DMS114 treated with DMSO at 0.1 percent for 48 hours (cell line): ENCODE measurements around the gene RFPL4A.
"Not testable (repeated sequence)": the region's sequence is repeated elsewhere in the genome, so short reads cannot be mapped to it uniquely, and the experiment has no call there.

Source experiments
- DNase-seq: peaks from one replicate; lab custom pipeline; 2025; ENCODE audit not compliant: unreplicated experiment; lab: John Stamatoyannopoulos, UW

Gene RFPL4A

DNA sequence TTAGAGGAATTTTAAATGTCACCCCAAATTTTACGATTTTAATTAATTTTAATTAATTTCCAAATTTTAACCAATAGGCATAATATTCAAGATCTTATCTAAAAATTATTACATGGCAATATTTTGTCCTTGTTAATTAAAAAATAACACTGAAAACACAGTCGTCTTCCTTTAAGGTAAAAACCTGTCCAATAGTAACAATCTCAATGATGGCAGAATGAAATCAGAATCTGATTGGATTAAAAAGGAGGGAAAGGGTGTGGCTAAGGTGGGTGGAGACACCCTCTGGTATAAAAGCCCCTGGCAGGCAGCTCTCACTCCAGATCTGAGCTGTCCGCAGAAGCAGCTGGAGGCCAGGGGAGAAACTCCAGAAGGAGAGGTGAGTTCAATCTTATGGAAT, at the start of gene RFPL4A:
TSS of gene RFPL4A (plus strand) at position 301 of the 400 bp plus-strand sequence. CDS start 2,704 bp downstream, outside the sequence.
- DNase-seq, result not testable (repeated sequence)

DNA sequence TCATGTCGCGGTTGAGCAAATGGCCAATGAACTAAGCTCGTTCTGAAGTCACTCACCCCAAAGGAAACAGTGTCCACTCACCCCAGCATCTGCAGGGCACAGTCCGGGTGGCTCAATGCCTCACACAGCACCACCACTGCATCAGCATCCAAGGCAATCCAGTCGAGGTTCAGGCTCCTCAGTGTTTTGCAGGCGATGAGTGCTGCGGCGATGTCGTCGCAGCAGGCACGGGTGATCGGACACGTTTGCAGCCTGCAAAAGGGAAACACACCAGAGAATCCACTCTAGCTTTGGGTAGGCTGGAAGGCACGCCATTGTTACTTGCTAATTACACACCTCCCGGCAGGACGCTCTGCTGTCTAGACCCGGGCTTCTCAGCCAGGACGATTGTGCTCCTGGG, 47.2 kb upstream of the RFPL4A start:
- DNase-seq, result no peak

DNA sequence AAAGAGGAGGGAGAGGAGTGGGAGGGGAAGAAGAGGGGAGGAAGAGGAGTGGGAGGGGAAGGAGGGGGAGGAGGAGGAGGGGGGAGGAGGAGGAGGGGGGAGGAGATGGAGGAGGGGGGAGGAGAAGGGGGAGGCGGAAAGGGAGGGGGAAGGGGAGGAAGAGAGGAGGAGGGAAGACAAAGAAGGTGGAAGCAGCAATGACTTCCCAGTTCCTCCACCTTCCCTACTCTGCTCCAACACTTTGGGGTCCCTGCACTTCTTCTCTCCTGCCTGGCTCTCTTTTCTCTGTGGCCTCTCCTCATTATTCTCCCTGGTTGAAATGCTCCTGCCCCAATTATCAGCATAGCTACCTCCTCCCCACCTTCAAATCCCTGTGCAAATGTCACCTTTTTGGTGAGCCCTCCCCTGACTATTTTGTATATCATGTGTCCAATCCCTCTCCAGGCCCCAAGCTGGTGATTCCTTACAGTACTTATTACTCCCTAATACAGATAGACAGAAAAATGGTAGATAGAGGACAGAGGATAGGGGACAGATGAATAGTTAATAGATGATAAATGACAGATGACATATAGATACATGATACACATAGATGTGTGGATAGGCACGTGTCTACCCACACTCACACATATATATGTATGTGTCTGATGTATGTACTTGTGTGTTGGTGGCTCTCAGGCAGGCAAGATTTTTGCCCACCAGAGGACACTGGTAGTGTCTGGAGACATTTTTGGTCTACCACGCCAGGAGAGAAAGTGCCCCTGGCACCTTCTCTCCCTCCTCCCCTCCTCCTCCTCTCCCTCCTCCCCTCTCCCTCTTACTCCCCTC, 45.9 kb upstream of the RFPL4A start:
- DNase-seq, result no peak

DNA sequence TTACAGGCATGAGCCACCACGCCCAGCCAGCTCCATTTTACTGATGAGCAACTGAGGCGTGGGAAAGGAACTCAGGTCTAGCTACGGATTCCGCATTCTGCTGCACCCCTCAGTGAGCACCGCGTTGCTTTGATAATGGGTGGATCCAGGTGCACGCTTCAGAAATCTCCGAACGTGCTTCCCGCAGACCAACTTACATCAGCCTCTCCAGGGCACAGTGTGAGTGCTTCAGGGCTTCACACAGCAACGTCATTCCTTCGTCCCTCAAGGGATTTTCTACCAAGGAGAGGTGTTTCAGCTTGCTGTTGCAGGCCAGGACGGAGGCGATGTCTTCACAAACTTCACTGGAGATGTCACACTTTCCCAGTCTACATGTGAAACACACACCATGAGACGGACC, 42.4 kb upstream of the RFPL4A start:
- no peak for DNase-seq

DNA sequence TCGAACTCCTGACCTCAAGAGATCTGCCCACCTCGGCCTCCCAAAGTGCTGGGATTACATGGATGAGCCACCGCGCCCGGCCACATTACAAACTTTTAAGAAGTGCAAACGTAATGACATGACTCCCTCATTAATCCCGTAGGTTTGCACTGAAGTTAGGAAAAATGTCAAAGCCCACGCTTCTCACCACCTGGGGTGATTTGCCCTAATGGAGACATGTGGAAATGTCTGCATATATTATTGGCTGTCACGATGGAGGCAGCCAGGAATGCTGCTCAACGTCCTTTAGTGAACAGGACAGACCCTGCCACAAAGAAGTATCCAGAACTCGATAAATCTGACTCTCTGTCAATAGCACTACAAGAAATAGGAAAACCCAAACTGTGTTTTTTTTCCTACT, 41.6 kb upstream of the RFPL4A start:
- no peak for DNase-seq

DNA sequence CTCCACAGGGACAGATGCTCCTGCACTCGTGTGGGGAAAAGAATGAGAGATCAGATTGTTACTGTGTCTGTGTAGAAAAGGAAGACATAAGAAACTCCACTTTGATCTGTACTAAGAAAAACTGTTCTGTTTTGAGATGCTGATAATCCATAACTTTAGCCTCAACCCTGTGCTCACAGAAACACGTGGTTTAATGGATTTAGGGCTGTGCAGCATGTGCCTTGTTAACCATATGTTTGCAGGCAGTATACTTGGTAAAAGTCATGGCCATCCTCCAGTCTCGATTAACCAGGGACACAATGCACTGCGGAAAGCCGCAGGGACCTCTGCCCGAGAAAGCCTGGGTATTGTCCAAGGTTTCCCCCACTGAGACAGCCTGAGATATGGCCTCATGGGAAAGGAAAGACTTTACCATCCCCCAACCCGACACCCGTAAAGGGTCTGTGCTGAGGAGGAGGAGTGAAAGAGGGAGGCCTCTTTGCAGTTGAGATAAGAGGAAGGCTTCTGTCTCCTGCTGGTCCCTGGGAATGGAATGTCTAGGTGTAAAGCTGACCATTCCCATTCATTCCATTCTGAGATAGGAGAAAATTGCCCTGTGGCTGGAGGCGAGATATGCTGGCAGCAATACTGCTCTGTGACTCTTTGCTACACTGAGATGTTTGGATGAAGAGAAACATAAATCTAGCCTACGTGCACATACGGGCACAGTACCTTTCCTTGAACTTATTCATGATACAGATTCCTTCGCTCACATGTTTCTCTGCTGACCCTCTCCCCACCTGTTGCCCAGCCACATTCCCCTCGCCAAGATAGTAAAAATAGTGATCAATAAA, 40.8 kb upstream of the RFPL4A start:
- not testable (repeated sequence) for DNase-seq

DNA sequence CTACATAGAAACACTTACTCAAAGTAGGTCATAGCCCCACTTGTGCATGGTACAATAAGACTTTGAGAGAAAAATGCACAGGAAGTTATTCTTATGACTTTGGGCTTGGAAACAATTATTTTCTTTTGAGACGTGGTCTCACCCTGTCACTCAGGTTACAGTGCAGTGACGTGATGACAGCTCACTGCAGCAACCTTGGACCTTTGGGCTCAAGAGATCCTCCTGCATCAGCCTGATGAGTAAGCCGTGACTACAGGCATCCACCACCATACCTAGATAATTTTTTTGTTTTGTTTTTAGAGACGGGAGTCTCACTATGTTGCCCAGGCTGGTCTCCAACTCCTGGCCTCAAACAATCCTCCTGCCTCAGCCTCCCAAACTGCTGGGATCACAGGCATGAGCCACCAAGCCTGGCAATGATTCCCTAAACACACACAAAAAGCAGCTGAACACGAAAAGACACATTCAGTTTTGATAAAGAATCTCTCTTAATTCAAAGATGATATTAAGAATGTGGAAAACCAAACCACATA, 38.6 kb upstream of the RFPL4A start:
- DNase-seq, result no peak

DNA sequence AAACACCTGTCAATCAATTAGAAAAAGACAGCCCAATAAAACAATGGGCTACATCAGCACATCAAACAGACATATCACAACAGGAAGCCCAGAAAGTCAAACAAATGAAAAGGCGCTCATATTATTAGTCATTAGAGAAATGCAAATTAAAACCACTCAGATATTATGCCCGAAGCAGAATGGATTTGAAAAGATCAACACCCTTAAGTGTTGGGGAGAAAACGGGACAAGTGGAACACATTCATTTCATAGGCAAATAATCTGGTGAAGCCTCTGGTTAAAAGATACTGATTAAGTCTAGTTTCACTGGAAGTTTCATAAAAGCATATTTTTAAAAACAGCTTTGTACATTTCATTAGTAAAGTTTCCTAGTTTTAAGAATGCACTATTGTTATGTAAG, 38.1 kb upstream of the RFPL4A start:
- DNase-seq, result no peak

DNA sequence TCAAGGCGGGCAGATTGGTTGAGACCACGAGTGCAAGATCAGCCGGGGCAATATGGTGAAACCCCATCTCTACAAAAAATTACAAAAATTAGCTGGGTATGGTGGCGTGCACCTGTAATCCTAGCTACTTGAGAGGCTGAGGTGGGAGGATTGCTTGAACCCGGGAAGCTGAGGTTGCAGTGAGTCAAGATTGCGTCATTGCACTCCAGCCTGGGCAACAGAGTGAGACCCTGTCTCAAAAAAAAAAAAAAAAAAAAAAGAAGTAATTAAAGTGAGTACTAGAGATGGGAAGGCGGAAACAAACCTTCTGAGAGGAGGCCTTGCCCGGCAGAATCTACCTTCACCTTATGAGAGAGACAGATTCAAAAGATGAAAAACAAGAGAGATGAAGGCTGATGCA, 35.4 kb upstream of the RFPL4A start:
- no peak for DNase-seq

DNA sequence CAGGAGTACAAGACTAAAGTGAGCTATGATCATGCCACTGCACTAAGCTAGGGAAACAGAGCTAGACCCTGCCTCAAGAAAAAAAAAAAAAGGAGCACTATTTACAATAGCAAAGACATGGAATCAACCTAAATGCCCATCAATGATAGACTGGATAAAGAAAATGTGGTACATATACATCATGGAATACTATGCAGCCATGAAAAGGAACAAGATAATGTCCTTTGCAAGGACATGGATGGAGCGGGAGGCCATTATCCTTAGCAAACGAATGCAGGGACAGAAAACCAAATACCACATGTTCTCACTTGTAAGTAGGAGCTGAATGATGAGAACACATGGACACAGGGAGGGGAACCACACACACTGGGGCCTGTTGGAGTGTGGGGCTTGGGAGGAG, 28.5 kb upstream of the RFPL4A start:
- DNase-seq, result not testable (repeated sequence)

DNA sequence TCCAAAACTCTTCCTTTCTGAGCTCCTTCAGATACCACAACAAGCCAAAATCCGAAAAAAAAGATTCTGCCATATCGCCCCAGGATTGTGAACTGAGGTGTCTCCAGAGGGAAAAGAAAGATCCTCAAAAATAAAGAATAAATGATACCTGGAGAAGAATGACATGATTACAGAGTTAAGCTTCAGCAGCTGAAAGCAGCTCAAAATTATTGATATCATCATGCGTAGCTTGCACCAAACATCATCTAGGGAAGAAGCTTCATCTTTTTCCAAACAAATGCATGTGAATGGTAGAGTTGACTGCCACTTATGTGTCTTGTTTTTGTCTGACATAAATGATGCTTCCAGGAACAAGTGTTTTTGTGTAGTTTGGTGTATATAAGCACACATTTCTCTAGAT, 20.6 kb upstream of the RFPL4A start, which contains the start of gene NLRP9:
TSS of gene NLRP9 (minus strand) at position 101 of the 400 bp plus-strand sequence. CDS start at position 73, 28 bp downstream.
- no peak for DNase-seq

DNA sequence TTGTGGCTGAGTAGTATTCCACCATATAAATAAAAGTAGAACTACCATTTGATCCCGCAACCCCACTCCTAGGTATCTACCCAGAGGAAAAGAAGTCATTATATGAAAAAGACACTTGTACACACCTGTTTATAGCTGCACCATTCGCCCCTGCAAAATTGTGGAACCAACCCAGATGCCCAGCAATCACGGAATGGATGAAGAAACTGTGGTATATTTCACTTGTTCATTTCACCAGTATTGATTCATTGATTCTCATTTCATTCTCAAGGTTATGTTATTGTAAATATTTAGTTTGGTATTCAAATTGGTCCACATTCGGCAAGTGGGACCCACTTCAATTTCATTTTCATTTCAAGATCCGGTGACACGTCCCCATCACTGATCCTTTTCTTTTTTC, 8.2 kb upstream of the RFPL4A start:
- DNase-seq, result no peak

DNA sequence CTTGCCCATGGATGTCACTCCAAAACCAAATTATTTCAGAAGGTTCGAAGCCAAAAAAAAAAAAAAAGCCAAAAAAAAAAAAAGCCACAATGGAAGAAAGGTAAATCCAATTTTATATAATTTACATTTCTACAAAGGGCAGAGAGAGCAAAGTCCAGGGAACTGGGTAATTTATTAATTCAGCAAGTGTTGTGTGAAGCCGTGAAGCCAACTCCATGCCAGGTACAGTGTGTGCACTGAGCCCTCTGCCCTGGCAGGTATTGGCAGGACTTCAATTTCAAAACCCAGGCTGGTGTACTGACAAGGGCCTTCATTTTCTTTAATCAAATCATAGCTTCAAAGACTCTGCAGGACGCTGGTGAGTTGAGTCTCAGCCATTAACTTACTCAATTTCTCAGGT, 5.5 kb upstream of the RFPL4A start:
- DNase-seq, result no peak

DNA sequence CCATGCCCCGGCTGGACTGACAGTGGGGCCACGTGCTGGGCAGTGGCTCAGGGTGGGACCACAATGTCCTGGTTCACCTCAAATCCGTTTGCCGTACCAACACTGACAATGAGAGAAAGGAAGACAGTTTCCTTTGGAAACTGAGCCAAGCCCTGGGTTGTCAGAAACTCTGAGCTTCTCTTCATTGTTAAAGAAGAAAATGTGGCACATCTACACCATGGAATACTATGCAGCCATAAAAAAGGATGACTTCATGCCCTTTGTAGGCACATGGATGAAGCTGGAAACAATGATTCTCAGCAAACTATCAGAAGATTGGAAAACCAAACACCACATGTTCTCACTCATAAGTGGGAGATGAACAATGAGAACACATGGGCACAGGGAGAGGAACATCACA, 2.1 kb upstream of the RFPL4A start:
- DNase-seq, result not testable (repeated sequence)

DNA sequence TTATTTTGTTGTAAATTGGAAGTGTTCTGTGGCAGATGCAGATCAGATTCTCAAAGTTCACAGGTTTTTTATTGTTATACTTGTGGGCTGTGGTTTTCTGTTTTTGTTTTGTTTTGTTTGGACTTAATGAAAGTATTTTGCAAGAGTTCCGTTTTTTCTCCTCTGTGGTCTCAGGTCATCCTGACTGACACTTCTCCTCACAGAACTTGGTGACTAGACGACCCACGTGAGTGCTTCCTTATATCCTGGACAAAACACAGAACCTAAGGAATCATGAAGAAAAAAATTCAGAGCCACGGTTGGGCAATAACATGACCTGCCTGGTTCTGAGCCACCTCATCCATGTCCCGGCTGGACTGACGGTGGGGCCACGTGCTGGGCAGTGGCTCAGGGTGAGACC, 7.6 kb downstream of the RFPL4A start:
- DNase-seq, result no peak

DNA sequence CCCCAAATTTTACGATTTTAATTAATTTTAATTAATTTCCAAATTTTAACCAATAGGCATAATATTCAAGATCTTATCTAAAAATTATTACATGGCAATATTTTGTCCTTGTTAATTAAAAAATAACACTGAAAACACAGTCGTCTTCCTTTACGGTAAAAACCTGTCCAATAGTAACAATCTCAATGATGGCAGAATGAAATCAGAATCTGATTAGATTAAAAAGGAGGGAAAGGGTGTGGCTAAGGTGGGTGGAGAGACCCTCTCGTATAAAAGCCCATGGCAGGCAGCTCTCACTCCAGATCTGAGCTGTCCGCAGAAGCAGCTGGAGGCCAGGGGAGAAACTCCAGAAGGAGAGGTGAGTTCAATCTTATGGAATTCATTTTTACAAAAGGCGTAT, 9.9 kb downstream of the RFPL4A start, which contains the start of gene RFPL4AL1:
TSS of gene RFPL4AL1 (plus strand) at position 301 of the 400 bp plus-strand sequence. CDS start 2,687 bp downstream, outside the sequence.
- DNase-seq, result not testable (repeated sequence)

DNA sequence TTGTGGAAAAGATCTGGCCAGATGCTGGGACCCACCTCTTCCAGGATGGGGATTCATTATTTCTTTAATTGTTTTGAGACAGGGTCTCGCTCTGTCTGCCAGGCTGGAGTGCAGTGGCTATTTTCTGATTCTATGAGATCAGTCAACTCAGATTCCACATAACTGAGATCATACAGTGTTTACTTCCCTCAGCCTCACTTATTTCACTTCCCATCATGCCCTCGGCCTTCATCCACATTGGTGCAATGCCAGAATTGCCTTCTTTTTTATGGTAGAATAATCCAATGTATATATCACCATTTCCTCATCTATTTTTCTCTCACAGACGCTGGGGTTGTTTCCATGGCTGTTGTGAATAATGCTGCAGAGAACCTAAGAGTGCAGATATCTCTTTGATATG, 10.7 kb downstream of the RFPL4A start:
- not testable (repeated sequence) for DNase-seq

DNA sequence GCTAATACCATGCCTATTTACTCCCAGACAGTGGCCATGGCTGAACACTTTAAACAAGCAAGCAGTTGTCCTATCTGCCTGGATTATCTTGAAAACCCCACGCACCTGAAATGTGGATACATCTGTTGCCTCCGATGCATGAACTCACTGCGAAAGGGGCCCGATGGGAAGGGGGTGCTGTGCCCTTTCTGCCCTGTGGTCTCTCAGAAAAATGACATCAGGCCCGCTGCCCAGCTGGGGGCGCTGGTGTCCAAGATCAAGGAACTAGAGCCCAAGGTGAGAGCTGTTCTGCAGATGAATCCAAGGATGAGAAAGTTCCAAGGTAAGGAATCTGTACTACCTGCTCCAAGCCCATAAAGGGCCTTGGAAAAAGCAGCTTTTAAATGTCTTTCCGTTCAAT, 18.6 kb downstream of the RFPL4A start:
- no peak for DNase-seq

DNA sequence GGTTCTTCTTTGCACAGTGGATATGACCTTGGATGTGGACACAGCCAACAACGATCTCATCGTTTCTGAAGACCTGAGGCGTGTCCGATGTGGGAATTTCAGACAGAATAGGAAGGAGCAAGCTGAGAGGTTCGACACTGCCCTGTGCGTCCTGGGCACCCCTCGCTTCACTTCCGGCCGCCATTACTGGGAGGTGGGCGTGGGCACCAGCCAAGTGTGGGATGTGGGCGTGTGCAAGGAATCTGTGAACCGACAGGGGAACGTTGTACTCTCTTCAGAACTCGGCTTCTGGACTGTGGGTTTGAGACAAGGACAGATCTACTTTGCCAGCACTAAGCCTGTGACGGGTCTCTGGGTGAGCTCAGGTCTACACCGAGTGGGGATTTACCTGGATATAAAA, 19.4 kb downstream of the RFPL4A start:
- no peak for DNase-seq

DNA sequence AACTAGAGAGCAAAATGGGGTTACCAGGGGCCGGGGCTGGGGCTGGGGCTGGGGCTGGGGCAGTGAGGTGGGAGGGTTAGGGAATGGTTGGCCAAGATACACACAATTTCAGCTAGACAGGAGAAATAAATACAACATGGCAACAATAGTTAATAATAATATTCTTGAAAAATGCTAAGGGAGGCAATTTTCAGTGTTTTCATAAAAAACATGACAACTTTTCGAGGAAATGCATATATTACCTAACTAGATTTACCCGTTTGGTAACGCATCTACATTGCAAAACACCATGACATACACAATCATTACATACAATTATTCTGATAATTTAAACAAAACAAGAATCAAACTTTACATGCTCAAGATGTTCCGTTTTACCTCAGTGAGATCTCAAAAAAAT, 22.2 kb downstream of the RFPL4A start:
- DNase-seq, result no peak

DNA sequence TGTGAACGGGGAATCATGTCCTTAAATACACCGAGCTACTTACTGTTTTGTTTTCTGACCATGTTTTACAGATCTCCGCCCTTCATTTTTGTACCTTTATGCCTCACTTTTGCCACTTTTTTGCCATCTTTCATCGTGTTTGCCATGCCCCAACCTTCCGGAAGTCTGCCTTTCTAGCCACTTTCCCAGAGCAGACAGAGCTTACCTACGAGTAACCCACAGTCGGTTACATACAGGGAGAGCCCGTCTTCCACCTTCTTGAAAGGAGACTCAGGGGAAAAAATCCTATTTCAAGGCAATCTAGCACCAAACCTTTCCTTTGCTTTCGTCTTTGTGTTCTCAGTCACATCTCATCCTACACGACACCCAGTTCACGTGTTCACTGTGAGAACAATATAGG, 36.1 kb downstream of the RFPL4A start:
- DNase-seq, result no peak

DNA sequence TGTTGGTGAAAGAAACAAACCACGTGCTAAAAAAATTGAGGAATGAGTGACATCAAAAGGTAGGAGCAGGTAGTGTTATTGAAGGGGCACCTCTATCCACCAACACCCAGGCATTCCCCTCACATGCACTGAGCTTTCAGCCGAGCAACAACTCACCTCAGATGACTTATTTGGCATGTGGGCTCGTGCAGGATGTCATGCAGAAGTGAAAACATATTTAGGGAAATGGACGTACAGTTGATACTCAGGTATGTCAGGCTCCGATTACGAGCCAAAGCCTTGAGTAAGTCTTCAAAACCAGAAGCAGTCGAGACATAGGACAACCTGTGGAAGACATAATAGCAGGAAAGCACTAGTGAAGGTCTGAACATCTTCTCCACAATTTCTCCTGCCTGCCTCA, 42.5 kb downstream of the RFPL4A start:
- DNase-seq, result no peak
